HEK293 (cell line): Measurements from ENCODE around the gene SUSD2.
A peak's percentile ranks its signal among the peaks of the same experiment; 100 is the strongest.

Experiments used
- CTCF ChIA-PET: fragments of 350-600 bp; formaldehyde crosslinking; extraction: SDS; loops from one replicate; lab custom pipeline; 2021; ENCODE audit warnings: antibody characterized with exemption; lab: Yijun Ruan, JAX
- POLR2A ChIA-PET: fragments of 300-600 bp; formaldehyde crosslinking; extraction: SDS; loops from one replicate; lab custom pipeline; 2020; ENCODE audit warnings: antibody characterized with exemption, inconsistent platforms; lab: Yijun Ruan, JAX
- H3K27ac ChIP-seq: fragments of 200-500 bp; sonication (Bioruptor generic); 2 replicates; pipeline ENCODE4 v1.5.1; 2014; ENCODE audit warnings: low read depth, low read length, control low read depth, inconsistent platforms; ENCODE audit errors: extremely low read depth
- H3K36me3 ChIP-seq, 2 experiments: fragments of 200-500 bp in 1 of 2; sonication (Bioruptor generic) in 1 of 2; 1 replicate in 1 of 2; 2 replicates in 1 of 2; pipeline ENCODE4 v1.5.1; 2014 to 2017; ENCODE audit warnings: inconsistent platforms in 2 of 2, low read length in 2 of 2; ENCODE audit not compliant: control insufficient read depth in 2 of 2, insufficient read depth in 1 of 2
- H3K4me1 ChIP-seq: fragments of 200-500 bp; sonication (Bioruptor generic); 2 replicates; pipeline ENCODE4 v1.5.1; 2014; ENCODE audit warnings: mild to moderate bottlenecking, low read length, inconsistent platforms; ENCODE audit not compliant: control insufficient read depth, insufficient read depth
- H3K4me3 ChIP-seq: 2 replicates; pipeline ENCODE4 v1.5.1; 2011; ENCODE audit warnings: low read depth, mild to moderate bottlenecking, control low read depth, low read length, moderate library complexity
- H3K9me3 ChIP-seq: fragments of 200-500 bp; sonication (Bioruptor generic); 2 replicates; pipeline ENCODE4 v1.5.1; 2014; ENCODE audit warnings: low read depth, low read length, inconsistent platforms; ENCODE audit not compliant: control insufficient read depth, insufficient read depth
- AEBP2 ChIP-seq: fragments of 450-650 bp; formaldehyde crosslinking; IDR thresholded peaks from 2 replicates; pipeline ENCODE4 v1.5.1; 2016; ENCODE audit warnings: missing biosample characterization, missing genetic modification characterization, borderline replicate concordance
- ELK4 ChIP-seq: IDR thresholded peaks from 2 replicates; pipeline ENCODE4 v1.6.1; 2011; ENCODE audit warnings: mild to moderate bottlenecking, low read depth, low read length, borderline replicate concordance
- MEIS1 ChIP-seq: sonication (generic); formaldehyde crosslinking; IDR thresholded peaks from 2 replicates; pipeline ENCODE4 v1.8.1; 2022; ENCODE audit warnings: missing genetic modification reagents, mild to moderate bottlenecking, borderline replicate concordance
- SETDB1 ChIP-seq: IDR thresholded peaks from one replicate; pipeline ENCODE4 v1.6.1; 2017; ENCODE audit warnings: mild to moderate bottlenecking, low read length, moderate library complexity, mixed read lengths; ENCODE audit not compliant: insufficient read length
- WT1 ChIP-seq: fragments of 450-650 bp; formaldehyde crosslinking; IDR thresholded peaks from 2 replicates; pipeline ENCODE4 v1.5.1; 2016; ENCODE audit warnings: missing biosample characterization, missing genetic modification characterization
- YY1 ChIP-seq: fragments of 450-650 bp; formaldehyde crosslinking; IDR thresholded peaks from 2 replicates; pipeline ENCODE4 v1.5.1; 2018; ENCODE audit warnings: missing biosample characterization, missing genetic modification characterization
- ZBTB11 ChIP-seq: fragments of 450-650 bp; formaldehyde crosslinking; conservative IDR thresholded peaks from 2 replicates; pipeline ENCODE4 v1.5.1; 2016; ENCODE audit warnings: low read depth, missing biosample characterization, missing genetic modification characterization
- ZBTB17 ChIP-seq: fragments of 450-650 bp; formaldehyde crosslinking; IDR thresholded peaks from 2 replicates; pipeline ENCODE4 v1.5.1; 2016; ENCODE audit warnings: missing biosample characterization, missing genetic modification characterization
- ZBTB26 ChIP-seq: fragments of 450-650 bp; formaldehyde crosslinking; optimal IDR thresholded peaks from 2 replicates; pipeline ENCODE3; 2016; ENCODE audit warnings: missing biosample characterization, mild to moderate bottlenecking, missing genetic modification characterization
- ZBTB48 ChIP-seq: fragments of 450-650 bp; formaldehyde crosslinking; IDR thresholded peaks from 2 replicates; pipeline ENCODE4 v1.5.1; 2016; ENCODE audit warnings: missing biosample characterization, missing genetic modification characterization
- ZNF148 ChIP-seq: fragments of 450-650 bp; formaldehyde crosslinking; IDR thresholded peaks from 2 replicates; pipeline ENCODE4 v1.5.0; 2017; ENCODE audit warnings: missing biosample characterization, missing genetic modification characterization, borderline replicate concordance
- ZNF155 ChIP-seq: fragments of 450-650 bp; formaldehyde crosslinking; IDR thresholded peaks from 2 replicates; pipeline ENCODE4 v1.5.1; 2016; ENCODE audit warnings: missing biosample characterization, missing genetic modification characterization
- ZNF335 ChIP-seq: fragments of 450-650 bp; formaldehyde crosslinking; conservative IDR thresholded peaks from 2 replicates; pipeline ENCODE4 v1.5.1; 2016; ENCODE audit warnings: missing biosample characterization, missing genetic modification characterization
- ZNF341 ChIP-seq: fragments of 450-650 bp; formaldehyde crosslinking; IDR thresholded peaks from 2 replicates; pipeline ENCODE4; 2016; ENCODE audit warnings: low read depth, missing biosample characterization, missing genetic modification characterization
- ZNF37A ChIP-seq: fragments of 450-650 bp; IDR thresholded peaks from 2 replicates; pipeline ENCODE4 v1.5.1; 2018; ENCODE audit warnings: missing biosample characterization, missing genetic modification characterization
- ZNF449 ChIP-seq: fragments of 450-650 bp; formaldehyde crosslinking; IDR thresholded peaks from 2 replicates; pipeline ENCODE4 v1.5.1; 2017; ENCODE audit warnings: missing biosample characterization, mild to moderate bottlenecking, missing genetic modification characterization, moderate library complexity
- ZNF585B ChIP-seq: fragments of 450-650 bp; formaldehyde crosslinking; IDR thresholded peaks from 2 replicates; pipeline ENCODE4 v1.5.1; 2016; ENCODE audit warnings: missing biosample characterization, missing genetic modification characterization
- ZNF600 ChIP-seq: fragments of 450-650 bp; formaldehyde crosslinking; IDR thresholded peaks from 2 replicates; pipeline ENCODE4 v1.5.1; 2016; ENCODE audit warnings: missing biosample characterization, missing genetic modification characterization
- ZNF621 ChIP-seq: fragments of 450-650 bp; formaldehyde crosslinking; IDR thresholded peaks from 2 replicates; pipeline ENCODE4 v1.5.1; 2017; ENCODE audit warnings: missing biosample characterization, missing genetic modification characterization
- ZNF623 ChIP-seq: fragments of 450-650 bp; formaldehyde crosslinking; IDR thresholded peaks from 2 replicates; pipeline ENCODE4 v1.5.1; 2016; ENCODE audit warnings: missing biosample characterization, missing genetic modification characterization
- ZNF670 ChIP-seq: fragments of 450-650 bp; formaldehyde crosslinking; IDR thresholded peaks from 2 replicates; pipeline ENCODE4 v1.5.1; 2016; ENCODE audit warnings: missing biosample characterization, missing genetic modification characterization, low read depth
- ZNF677 ChIP-seq: fragments of 450-650 bp; IDR thresholded peaks from 2 replicates; pipeline ENCODE4 v1.5.0; 2018; ENCODE audit warnings: missing biosample characterization, mild to moderate bottlenecking, missing genetic modification characterization, moderate library complexity
- ZNF791 ChIP-seq: fragments of 450-650 bp; formaldehyde crosslinking; IDR thresholded peaks from 2 replicates; pipeline ENCODE4 v1.5.1; 2016; ENCODE audit warnings: missing biosample characterization, missing genetic modification characterization

Gene SUSD2

GRCh38 chr22:24155627-24156140, 25.6 kb upstream of the SUSD2 start (continued):
- TF ChIP-seq ZNF148 = no peak
- TF ChIP-seq ZNF155 (tag by site-specific recombination) = no peak
- TF ChIP-seq ZNF341 (tag by site-specific recombination) = peak; percentile 57; the same call in 1 of the 2 replicates
- no peak for TF ChIP-seq WT1 (tag by site-specific recombination)
- no peak for TF ChIP-seq ZNF621
- TF ChIP-seq ZBTB11 (tag by site-specific recombination) = no peak
- TF ChIP-seq ZNF791 (tag by site-specific recombination) = no peak
- no peak for TF ChIP-seq AEBP2 (tag by site-specific recombination)
- TF ChIP-seq SETDB1 = no peak
- no peak for TF ChIP-seq ZBTB17
- no peak for TF ChIP-seq ZNF677
- no peak for TF ChIP-seq ZNF37A
- no peak for TF ChIP-seq ZNF585B (tag by site-specific recombination)

- Histone ChIP-seq H3K9me3 (no peaks in the 10 kb centered on the region), H3K36me3 (peaks cover 0 to 36% of the 10 kb centered on the region in 2 experiments; a peak in 1 of 3 replicates), H3K27ac (peak overlapping the region; percentile 41; the same call in 1 of the 2 replicates), H3K4me3 (peak overlapping the region; percentile 37), H3K4me1 (peaks cover 16% of the 10 kb centered on the region)
- CTCF ChIA-PET = interaction anchor here (0.5 to 10.1 kb wide), 32 partner anchors 10 to 1696 kb away, joined by 3 to 114 read pairs (median 4); partner anchors contain the start of genes CABIN1, MIF and SUSD2
- POLR2A ChIA-PET = interaction anchor here (0.7 to 2.1 kb wide), 3 partner anchors 9 to 25 kb away, joined by 3 to 6 read pairs (median 4); partner anchors contain the start of gene SUSD2
- TF ChIP-seq ZBTB48 (no peak), ZNF449 (peak; percentile 90), ELK4 (no peak), ZBTB26 (tag by site-specific recombination) (peak; percentile 57), ZNF623 (tag by site-specific recombination) (no peak), SETDB1 (no peak), ZNF335 (peak; percentile 95), ZNF670 (no peak), MEIS1 (CRISPR knock-in tag) (no peak), YY1 (no peak), ZNF600 (no peak)
Observed at GRCh38 chr22:24156141-24156912, 25.0 kb upstream of the SUSD2 start.
